HCT116 (cell line): Measurements from ENCODE around the gene BNC2. TPM values are rescaled to one million over a fixed set of nuclear protein-coding genes. Genes with fewer than 3 reads are reported as not detected.

Experiments
- ATAC-seq: fragments of 200-7000 bp; cut with Tn5 transposase; 2 replicates; pipeline ENCODE4 v1.9.1; 2020; ENCODE audit warnings: mild to moderate bottlenecking, moderate library complexity
- BruUV-seq: library from RNA; stranded (reverse); fragments of 400-500 nt; replicated peaks from 2 replicates; lab custom pipeline; 2021; lab: Mats Ljungman, UMichigan
- CTCF ChIA-PET: fragments of 300-600 bp; sonication (Branson Sonifier 250); formaldehyde crosslinking; loops from one replicate; lab custom pipeline; 2021; ENCODE audit warnings: antibody characterized with exemption; lab: Charles Lee
- POLR2A ChIA-PET: fragments of 300-600, 350-600 bp; sonication (Branson Sonifier 250); formaldehyde crosslinking; loops from one replicate; lab custom pipeline; 2021; ENCODE audit warnings: antibody characterized with exemption; lab: Charles Lee
- RAD21 ChIA-PET, 2 experiments: fragments of 300-600 bp; sonication (Branson Sonifier 250); formaldehyde crosslinking; loops; one replicate each; lab custom pipeline; 2023; ENCODE audit warnings: low total read pairs in 2 of 2; ENCODE audit not compliant: uncharacterized antibody in 2 of 2, unreplicated experiment in 2 of 2, low non-redundant PET in 1 of 2; lab: Charles Lee
- DNase-seq: peaks from one replicate; pipeline ENCODE4 v3.0.0-alpha.2; 2010; ENCODE audit warnings: low read depth, low spot score
- H2AFZ ChIP-seq: fragments of 200-600 bp; shearing (Covaris generic), sonication (generic); 2 replicates; pipeline ENCODE4 v1.6.1; 2017; ENCODE audit warnings: low read depth, mixed run types, mixed read lengths, antibody characterized with exemption, low read length; ENCODE audit not compliant: poor library complexity, severe bottlenecking
- H3K27ac ChIP-seq: 2 replicates; pipeline ENCODE4 v1.5.1; 2012; ENCODE audit warnings: low read depth, low read length
- H3K27me3 ChIP-seq: fragments of 200-600 bp; sonication (generic); 2 replicates; pipeline ENCODE4 v1.6.1; 2016; ENCODE audit warnings: mixed run types, low read length, mixed read lengths; ENCODE audit not compliant: insufficient read depth
- H3K36me3 ChIP-seq, 2 experiments: fragments of 200-500 bp in 1 of 2; fragments of 200-600 bp in 1 of 2; sonication (Bioruptor generic) in 1 of 2; sonication (generic) in 1 of 2; 2 replicates each; pipeline versions ENCODE4 v1.5.1 to v1.6.1; 2014 to 2016; ENCODE audit warnings: low read length in 2 of 2, inconsistent platforms in 1 of 2, mixed read lengths in 1 of 2, mixed run types in 1 of 2; ENCODE audit not compliant: insufficient read depth in 2 of 2, control insufficient read depth in 1 of 2
- H3K4me1 ChIP-seq, 2 experiments: fragments of 200-600 bp in 1 of 2; sonication (generic) in 1 of 2; 2 replicates each; pipeline versions ENCODE4 v1.5.1 to v1.6.1; 2012 to 2017; ENCODE audit warnings: low read length in 2 of 2, inconsistent platforms in 1 of 2, mild to moderate bottlenecking in 1 of 2, mixed read lengths in 1 of 2, mixed run types in 1 of 2, moderate library complexity in 1 of 2; ENCODE audit not compliant: insufficient read depth in 2 of 2, control insufficient read depth in 1 of 2
- H3K4me2 ChIP-seq: fragments of 200-600 bp; sonication (generic); 2 replicates; pipeline ENCODE4 v1.6.1; 2017; ENCODE audit warnings: mixed run types, low read length, mixed read lengths
- H3K4me3 ChIP-seq, 2 experiments: fragments of 200-600 bp in 1 of 2; sonication (generic) in 1 of 2; replicated peaks in 1 of 2; 2 replicates each; pipeline ENCODE4 v1.5.1; 2011 to 2016; ENCODE audit warnings: low read length in 2 of 2, control low read depth in 1 of 2, low read depth in 1 of 2, mild to moderate bottlenecking in 1 of 2, mixed read lengths in 1 of 2, mixed run types in 1 of 2
- H3K79me2 ChIP-seq: fragments of 200-600 bp; sonication (generic); 2 replicates; pipeline ENCODE4 v1.6.1; 2017; ENCODE audit warnings: mild to moderate bottlenecking, mixed run types, low read length, moderate library complexity, mixed read lengths; ENCODE audit not compliant: insufficient read depth
- H3K9ac ChIP-seq: fragments of 200-600 bp; sonication (generic); 2 replicates; pipeline ENCODE4 v1.6.1; 2016; ENCODE audit warnings: low read length, mixed read lengths
- H3K9me2 ChIP-seq: fragments of 200-600 bp; sonication (generic), shearing (Covaris generic); 2 replicates; pipeline ENCODE4 v1.6.1; 2017; ENCODE audit warnings: mixed run types, mild to moderate bottlenecking, moderate library complexity; ENCODE audit not compliant: insufficient read depth
- H3K9me3 ChIP-seq, 2 experiments: fragments of 200-500 bp in 1 of 2; fragments of 200-600 bp in 1 of 2; sonication (Bioruptor generic) in 1 of 2; sonication (generic) in 1 of 2; 2 replicates each; pipeline ENCODE4 v1.6.1; 2014 to 2017; ENCODE audit warnings: low read length in 2 of 2, mixed read lengths in 2 of 2, inconsistent platforms in 1 of 2, low read depth in 1 of 2, mild to moderate bottlenecking in 1 of 2, mixed run types in 1 of 2, moderate library complexity in 1 of 2; ENCODE audit not compliant: control insufficient read depth in 1 of 2, insufficient read depth in 1 of 2
- H4K20me1 ChIP-seq: fragments of 200-600 bp; sonication (generic), shearing (Covaris generic); 2 replicates; pipeline ENCODE4 v1.6.1; 2017; ENCODE audit warnings: mixed run types, mild to moderate bottlenecking, moderate library complexity; ENCODE audit not compliant: insufficient read depth
- CBX3 ChIP-seq: IDR thresholded peaks from 2 replicates; pipeline ENCODE4 v1.6.1; 2012; ENCODE audit warnings: low read depth
- CEBPB ChIP-seq: IDR thresholded peaks from 2 replicates; pipeline ENCODE4 v1.6.1; 2012; ENCODE audit warnings: low read depth
- EGR1 ChIP-seq: IDR thresholded peaks from 2 replicates; pipeline ENCODE4 v1.6.1; 2012; ENCODE audit warnings: low read depth
- EZH2 ChIP-seq: fragments of 200-600 bp; sonication (generic); IDR thresholded peaks from 2 replicates; pipeline ENCODE4 v1.6.1; 2017; ENCODE audit warnings: antibody characterized with exemption, mixed run types
- EZH2phosphoT487 ChIP-seq: fragments of 200-600 bp; IDR thresholded peaks from 2 replicates; pipeline ENCODE4 v1.6.1; 2018; ENCODE audit warnings: antibody characterized with exemption, borderline replicate concordance
- POLR2A ChIP-seq: IDR thresholded peaks from 2 replicates; pipeline ENCODE4 v1.7.0; 2011; ENCODE audit warnings: borderline replicate concordance; ENCODE audit not compliant: insufficient read depth, insufficient read length; ENCODE audit errors: extremely low read depth
- RAD21 ChIP-seq: IDR thresholded peaks from 2 replicates; pipeline ENCODE4 v1.6.1; 2012; ENCODE audit warnings: low read depth, mild to moderate bottlenecking
- SIN3A ChIP-seq: IDR thresholded peaks from 2 replicates; pipeline ENCODE4 v1.6.1; 2012; ENCODE audit warnings: low read depth
- SRF ChIP-seq: IDR thresholded peaks from 2 replicates; pipeline ENCODE4 v1.6.1; 2012; ENCODE audit warnings: low read depth
- YY1 ChIP-seq: IDR thresholded peaks from 2 replicates; pipeline ENCODE4 v1.6.1; 2011; ENCODE audit warnings: low read length, low read depth, moderate library complexity, mild to moderate bottlenecking; ENCODE audit not compliant: insufficient replicate concordance; ENCODE audit errors: extremely low read depth
- ZNF274 ChIP-seq: fragments of 200-500 bp; sonication (Bioruptor generic); IDR thresholded peaks from 2 replicates; pipeline ENCODE4 v1.6.1; 2014; ENCODE audit warnings: mild to moderate bottlenecking, low read depth, low read length, inconsistent platforms
- intact Hi-C: fragments of 100-400 bp; cut with micrococcal nuclease; formaldehyde crosslinking; loops from 2 replicates; pipeline ENCODE4 v1.10.0; 2022
- total RNA-seq: library from RNA; stranded (reverse); gene quantifications from one replicate; pipeline ENCODE4 v1.2.1, GENCODE V29; 2021; ENCODE audit not compliant: unreplicated experiment
- TF ChIP-seq, protein P1 (sequence below): IDR thresholded peaks from 2 replicates; pipeline ENCODE4 v1.6.1; 2012; ENCODE audit warnings: low read depth
- TF ChIP-seq, protein P2 (sequence below): IDR thresholded peaks from 2 replicates; pipeline ENCODE4 v1.6.1; 2012
- TF ChIP-seq, protein P3 (sequence below): IDR thresholded peaks from 2 replicates; pipeline ENCODE4 v1.6.1; 2011; ENCODE audit warnings: mild to moderate bottlenecking, low read length, moderate library complexity; ENCODE audit not compliant: insufficient replicate concordance; ENCODE audit errors: extremely low read depth

BNC2 gene
- total RNA-seq, 1 experiment from 2014 or later: 0.37 TPM

DNA sequence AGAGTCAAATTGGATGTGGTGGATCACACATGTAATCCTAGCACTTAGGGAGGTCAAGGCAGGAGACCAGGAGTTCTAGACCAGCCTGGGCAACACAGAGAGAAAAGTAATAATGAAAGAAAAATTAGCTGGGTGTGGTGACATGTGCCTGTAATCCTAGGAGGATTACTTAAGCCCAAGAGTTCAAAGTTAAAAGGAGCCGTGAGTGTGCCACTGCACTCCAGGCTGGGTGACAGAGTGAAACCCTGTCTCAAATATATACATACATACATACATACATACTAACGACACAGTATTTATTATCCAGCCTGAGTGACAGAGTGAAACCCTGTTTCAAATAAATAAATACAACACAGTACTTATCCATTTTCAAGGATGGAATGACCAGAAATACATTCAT lies 180.3 kb downstream of the BNC2 start (continued):
- TF ChIP-seq, protein P1, sequence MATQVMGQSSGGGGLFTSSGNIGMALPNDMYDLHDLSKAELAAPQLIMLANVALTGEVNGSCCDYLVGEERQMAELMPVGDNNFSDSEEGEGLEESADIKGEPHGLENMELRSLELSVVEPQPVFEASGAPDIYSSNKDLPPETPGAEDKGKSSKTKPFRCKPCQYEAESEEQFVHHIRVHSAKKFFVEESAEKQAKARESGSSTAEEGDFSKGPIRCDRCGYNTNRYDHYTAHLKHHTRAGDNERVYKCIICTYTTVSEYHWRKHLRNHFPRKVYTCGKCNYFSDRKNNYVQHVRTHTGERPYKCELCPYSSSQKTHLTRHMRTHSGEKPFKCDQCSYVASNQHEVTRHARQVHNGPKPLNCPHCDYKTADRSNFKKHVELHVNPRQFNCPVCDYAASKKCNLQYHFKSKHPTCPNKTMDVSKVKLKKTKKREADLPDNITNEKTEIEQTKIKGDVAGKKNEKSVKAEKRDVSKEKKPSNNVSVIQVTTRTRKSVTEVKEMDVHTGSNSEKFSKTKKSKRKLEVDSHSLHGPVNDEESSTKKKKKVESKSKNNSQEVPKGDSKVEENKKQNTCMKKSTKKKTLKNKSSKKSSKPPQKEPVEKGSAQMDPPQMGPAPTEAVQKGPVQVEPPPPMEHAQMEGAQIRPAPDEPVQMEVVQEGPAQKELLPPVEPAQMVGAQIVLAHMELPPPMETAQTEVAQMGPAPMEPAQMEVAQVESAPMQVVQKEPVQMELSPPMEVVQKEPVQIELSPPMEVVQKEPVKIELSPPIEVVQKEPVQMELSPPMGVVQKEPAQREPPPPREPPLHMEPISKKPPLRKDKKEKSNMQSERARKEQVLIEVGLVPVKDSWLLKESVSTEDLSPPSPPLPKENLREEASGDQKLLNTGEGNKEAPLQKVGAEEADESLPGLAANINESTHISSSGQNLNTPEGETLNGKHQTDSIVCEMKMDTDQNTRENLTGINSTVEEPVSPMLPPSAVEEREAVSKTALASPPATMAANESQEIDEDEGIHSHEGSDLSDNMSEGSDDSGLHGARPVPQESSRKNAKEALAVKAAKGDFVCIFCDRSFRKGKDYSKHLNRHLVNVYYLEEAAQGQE: no peak

DNA sequence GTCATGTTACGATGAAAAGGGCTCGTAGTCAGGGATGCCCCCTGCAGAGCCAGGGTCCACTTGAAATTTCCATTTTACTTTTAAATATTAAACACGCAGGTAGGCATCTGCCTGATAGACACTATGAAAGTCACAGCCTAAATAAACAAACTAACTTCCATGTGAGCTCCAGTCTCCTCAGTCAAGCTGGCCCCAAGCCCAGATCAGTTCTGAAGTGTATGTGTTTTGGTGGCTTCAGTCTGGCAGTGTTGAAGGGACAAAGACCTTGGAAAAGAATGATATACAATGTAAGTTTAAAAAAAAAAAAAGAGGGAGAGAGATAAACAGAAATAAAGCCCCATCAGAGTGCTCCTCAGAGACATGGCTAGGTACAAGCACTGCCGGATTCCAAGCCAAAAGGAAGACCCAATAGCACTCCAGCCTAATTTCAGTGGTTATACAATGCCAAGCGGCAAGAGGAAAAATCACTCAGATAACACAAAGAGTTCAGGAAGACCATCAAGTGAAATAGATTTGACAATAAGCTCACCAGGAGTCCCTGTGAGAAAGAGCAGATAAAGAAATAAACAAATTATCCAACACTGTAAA lies 181.0 kb downstream of the BNC2 start:
- Histone ChIP-seq H3K79me2 (no peaks in the 10 kb centered on the region), H2AFZ (no peak overlapping the region), H4K20me1 (no peaks in the 10 kb centered on the region), H3K9me2 (no peaks in the 10 kb centered on the region), H3K4me3 (no peak overlapping the region), H3K9me3 (no peaks in the 10 kb centered on the region), H3K9ac (no peak overlapping the region), H3K36me3 (no peaks in the 10 kb centered on the region), H3K27me3 (no peaks in the 10 kb centered on the region; the same call in 1 of the 2 replicates), H3K4me2 (no peak overlapping the region), H3K27ac (no peak overlapping the region), H3K4me1 (no peaks in the 10 kb centered on the region)
- no TSS peak for BruUV-seq
- DNase-seq: no peak
- TF ChIP-seq EGR1: no peak
- TF ChIP-seq EZH2: no peak
- RAD21 ChIA-PET: no interaction called here
- intact Hi-C loops: no loop called here
- POLR2A ChIA-PET: no interaction called here
- ATAC-seq: no peak
- CTCF ChIA-PET: no interaction called here

DNA sequence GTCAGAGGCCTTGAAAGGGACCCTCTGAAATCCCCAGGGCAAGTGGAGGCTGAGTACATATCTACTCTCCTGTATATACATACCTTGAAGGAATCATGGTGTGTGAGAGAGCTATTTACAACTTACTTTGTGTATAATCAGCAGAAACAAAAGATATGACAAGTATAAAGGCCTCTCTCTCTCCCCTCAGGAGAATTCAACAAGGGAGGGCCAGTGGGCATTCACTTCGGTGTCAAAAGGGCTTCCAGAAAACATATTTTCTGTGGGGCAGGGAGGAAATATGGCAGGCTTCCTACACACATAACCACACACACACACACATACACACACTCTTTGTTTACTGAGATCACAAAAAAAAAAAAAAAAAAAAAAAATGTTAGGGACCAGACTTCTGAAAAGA lies 181.7 kb downstream of the BNC2 start:
- Histone ChIP-seq H3K27ac (no peak overlapping the region), H3K36me3 (no peaks in the 10 kb centered on the region), H3K9me3 (no peaks in the 10 kb centered on the region), H3K79me2 (no peaks in the 10 kb centered on the region), H3K9me2 (no peaks in the 10 kb centered on the region), H4K20me1 (no peaks in the 10 kb centered on the region), H3K4me3 (no peak overlapping the region), H2AFZ (no peak overlapping the region), H3K27me3 (no peaks in the 10 kb centered on the region; the same call in 1 of the 2 replicates), H3K4me1 (no peaks in the 10 kb centered on the region), H3K4me2 (no peak overlapping the region), H3K9ac (no peak overlapping the region)
- ChIA-PET RAD21 (no interaction called here), POLR2A (no interaction called here), CTCF (no interaction called here)
- TF ChIP-seq, protein P2, sequence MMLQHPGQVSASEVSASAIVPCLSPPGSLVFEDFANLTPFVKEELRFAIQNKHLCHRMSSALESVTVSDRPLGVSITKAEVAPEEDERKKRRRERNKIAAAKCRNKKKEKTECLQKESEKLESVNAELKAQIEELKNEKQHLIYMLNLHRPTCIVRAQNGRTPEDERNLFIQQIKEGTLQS: no peak
- TF ChIP-seq, protein P3, sequence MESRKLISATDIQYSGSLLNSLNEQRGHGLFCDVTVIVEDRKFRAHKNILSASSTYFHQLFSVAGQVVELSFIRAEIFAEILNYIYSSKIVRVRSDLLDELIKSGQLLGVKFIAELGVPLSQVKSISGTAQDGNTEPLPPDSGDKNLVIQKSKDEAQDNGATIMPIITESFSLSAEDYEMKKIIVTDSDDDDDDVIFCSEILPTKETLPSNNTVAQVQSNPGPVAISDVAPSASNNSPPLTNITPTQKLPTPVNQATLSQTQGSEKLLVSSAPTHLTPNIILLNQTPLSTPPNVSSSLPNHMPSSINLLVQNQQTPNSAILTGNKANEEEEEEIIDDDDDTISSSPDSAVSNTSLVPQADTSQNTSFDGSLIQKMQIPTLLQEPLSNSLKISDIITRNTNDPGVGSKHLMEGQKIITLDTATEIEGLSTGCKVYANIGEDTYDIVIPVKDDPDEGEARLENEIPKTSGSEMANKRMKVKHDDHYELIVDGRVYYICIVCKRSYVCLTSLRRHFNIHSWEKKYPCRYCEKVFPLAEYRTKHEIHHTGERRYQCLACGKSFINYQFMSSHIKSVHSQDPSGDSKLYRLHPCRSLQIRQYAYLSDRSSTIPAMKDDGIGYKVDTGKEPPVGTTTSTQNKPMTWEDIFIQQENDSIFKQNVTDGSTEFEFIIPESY: no peak
- no peak for TF ChIP-seq EZH2phosphoT487
- no peak for TF ChIP-seq POLR2A
- no peak for TF ChIP-seq EGR1
- TF ChIP-seq CEBPB: no peak
- TF ChIP-seq EZH2: no peak
- TF ChIP-seq ZNF274: no peak
- no peak for TF ChIP-seq RAD21
- TF ChIP-seq SRF: no peak
- TF ChIP-seq SIN3A: no peak
- TF ChIP-seq YY1: no peak
- no peak for TF ChIP-seq CBX3
- BruUV-seq: no TSS peak
- ATAC-seq: no peak
- no peak for DNase-seq
- intact Hi-C loops: no loop called here
